A549 (cell line): ENCODE data around the gene PAEP. TPM values are rescaled to one million over a fixed set of nuclear protein-coding genes. Genes with fewer than 3 reads are reported as not detected.

Experiments used
- ATAC-seq, 2 experiments: fragments of 200-7000 bp in 1 of 2; fragments of >200 bp in 1 of 2; cut with Nextera tagmentation in 1 of 2; cut with Tn5 transposase in 1 of 2; 3 replicates each; pipeline versions ENCODE4 v1.8.0 to v1.9.1; 2018 to 2020; ENCODE audit warnings: mild to moderate bottlenecking in 1 of 2, moderate library complexity in 1 of 2
- CTCF ChIA-PET: fragments of 300-600 bp; sonication (Branson Sonifier 250); formaldehyde crosslinking; extraction: SDS; loops from one replicate; lab custom pipeline; 2021; ENCODE audit warnings: antibody characterized with exemption, inconsistent platforms; lab: Yijun Ruan, JAX
- POLR2A ChIA-PET: fragments of 350-600 bp; formaldehyde crosslinking; extraction: SDS; loops from one replicate; lab custom pipeline; 2021; ENCODE audit warnings: antibody characterized with exemption, inconsistent platforms; lab: Yijun Ruan, JAX
- DNase-seq, 2 experiments: peaks; one replicate each; pipeline versions ENCODE4 v3.0.0 to v3.0.0-alpha.2; 2011 to 2016; ENCODE audit warnings: low read depth in 1 of 2, low spot score in 1 of 2
- FAIRE-seq: peaks from 2 replicates; lab custom pipeline; 2011; peaks lifted over from hg19 to GRCh38; lab: Jason Lieb, UNC
- H3K27ac ChIP-seq, 2 experiments: fragments of >200 bp; sonication (Bioruptor Twin); formaldehyde crosslinking; 3 replicates each; pipeline ENCODE4 v1.5.1; 2016 to 2017
- H3K4me1 ChIP-seq: fragments of >200 bp; sonication (Bioruptor Twin); formaldehyde crosslinking; 3 replicates; pipeline ENCODE4 v1.6.1; 2016
- H3K4me2 ChIP-seq: fragments of >200 bp; sonication (Bioruptor Twin); formaldehyde crosslinking; 3 replicates; pipeline ENCODE4 v1.6.1; 2016
- H3K4me3 ChIP-seq: fragments of >200 bp; sonication (Bioruptor Twin); formaldehyde crosslinking; 3 replicates; pipeline ENCODE4 v1.5.1; 2016
- H3K9me3 ChIP-seq: fragments of >200 bp; sonication (Bioruptor Twin); formaldehyde crosslinking; 3 replicates; pipeline ENCODE4 v1.6.1; 2016
- CBX8 ChIP-seq: fragments of 200-600 bp; sonication (generic); IDR thresholded peaks from 2 replicates; pipeline ENCODE4 v1.6.1; 2016
- CHD4 ChIP-seq: fragments of 200-600 bp; sonication (generic); IDR thresholded peaks from 2 replicates; pipeline ENCODE4 v1.6.1; 2016; ENCODE audit warnings: antibody characterized with exemption, mild to moderate bottlenecking, borderline replicate concordance
- EHMT2 ChIP-seq: fragments of 200-600 bp; sonication (generic); IDR thresholded peaks from 2 replicates; pipeline ENCODE4 v1.6.1; 2016; ENCODE audit warnings: antibody characterized with exemption, low read depth, mild to moderate bottlenecking, moderate library complexity
- EP300 ChIP-seq, 2 experiments: fragments of >200 bp; sonication (Bioruptor Twin); formaldehyde crosslinking; IDR thresholded peaks; 2 replicates in 1 of 2; 3 replicates in 1 of 2; pipeline ENCODE4 v1.6.1; 2016 to 2017
- ESRRA ChIP-seq: fragments of 150-350 bp; IDR thresholded peaks from 2 replicates; pipeline ENCODE4 v1.6.1; 2014; ENCODE audit warnings: mild to moderate bottlenecking, low read length, borderline replicate concordance
- FOSL2 ChIP-seq, 2 experiments: fragments of 450-650 bp in 1 of 2; fragments of >200 bp in 1 of 2; sonication (Bioruptor Twin) in 1 of 2; formaldehyde crosslinking; IDR thresholded peaks; 2 replicates each; pipeline versions ENCODE4 v1.5.0 to v1.6.1; 2016 to 2020; ENCODE audit warnings: mild to moderate bottlenecking in 1 of 2, moderate library complexity in 1 of 2
- GATA3 ChIP-seq: IDR thresholded peaks from 2 replicates; pipeline ENCODE4 v1.6.1; 2012; ENCODE audit warnings: borderline replicate concordance
- HOXB5 ChIP-seq: fragments of 250-450 bp; sonication (Bioruptor Pico); IDR thresholded peaks from 2 replicates; pipeline ENCODE4 v1.5.0; 2020; ENCODE audit warnings: mild to moderate bottlenecking, moderate library complexity
- KDM1A ChIP-seq: fragments of 200-600 bp; sonication (generic); IDR thresholded peaks from 2 replicates; pipeline ENCODE4 v1.6.1; 2016; ENCODE audit warnings: low read depth, mild to moderate bottlenecking
- NFE2L2 ChIP-seq: fragments of 150-350 bp; conservative IDR thresholded peaks from 2 replicates; pipeline ENCODE4 v1.6.1; 2014; ENCODE audit warnings: low read length
- PHF8 ChIP-seq: fragments of 200-600 bp; sonication (generic); IDR thresholded peaks from 2 replicates; pipeline ENCODE4 v1.6.1; 2016; ENCODE audit warnings: low read depth, mild to moderate bottlenecking, antibody characterized with exemption, moderate library complexity, borderline replicate concordance
- RAD21 ChIP-seq, 2 experiments: fragments of >200 bp in 1 of 2; sonication (Bioruptor Twin) in 1 of 2; formaldehyde crosslinking in 1 of 2; IDR thresholded peaks in 1 of 2; conservative IDR thresholded peaks in 1 of 2; 2 replicates in 1 of 2; 3 replicates in 1 of 2; pipeline ENCODE4 v1.6.1; 2012 to 2018; ENCODE audit warnings: inconsistent platforms in 1 of 2
- RARB ChIP-seq: fragments of 250-450 bp; sonication (Bioruptor Pico); IDR thresholded peaks from 2 replicates; pipeline ENCODE4 v1.8.0; 2021; ENCODE audit warnings: mild to moderate bottlenecking, moderate library complexity
- TFCP2L1 ChIP-seq: fragments of 250-450 bp; sonication (Bioruptor Pico); IDR thresholded peaks from 2 replicates; pipeline ENCODE4 v1.5.0; 2021; ENCODE audit warnings: mild to moderate bottlenecking
- TP53 ChIP-seq: fragments of 250-450 bp; sonication (Bioruptor Pico); IDR thresholded peaks from 2 replicates; pipeline ENCODE4 v1.5.0; 2021; ENCODE audit warnings: mild to moderate bottlenecking, moderate library complexity
- ZC3H11A ChIP-seq: fragments of 450-650 bp; IDR thresholded peaks from 2 replicates; pipeline ENCODE4 v1.6.1; 2014; ENCODE audit warnings: antibody characterized with exemption, mild to moderate bottlenecking
- ZFP36 ChIP-seq: fragments of 450-650 bp; IDR thresholded peaks from 2 replicates; pipeline ENCODE4 v1.6.1; 2014; ENCODE audit warnings: borderline replicate concordance; ENCODE audit not compliant: partially characterized antibody
- ZSCAN20 ChIP-seq: fragments of 250-450 bp; sonication (Bioruptor Pico); IDR thresholded peaks from 2 replicates; pipeline ENCODE4 v1.8.0; 2022; ENCODE audit warnings: mild to moderate bottlenecking, moderate library complexity
- WGBS: methylation state at CpG from one replicate; pipeline ENCODE4 v1.1.6; 2017; ENCODE audit errors: missing lambda C conversion rate; 5-methylcytosine and 5-hydroxymethylcytosine counted together
- polyA plus RNA-seq, 4 experiments: library from polyadenylated mRNA; depleted of rRNA in 3 of 4; stranded (reverse); fragments of >200 nt; fragmentation: RNase III in 1 of 4; extraction: RNeasy Plus Mini Kit Qiagen cat#74134 plus additional on column Dnase treatment in 1 of 4; gene quantifications; 2 replicates in 3 of 4; 3 replicates in 1 of 4; pipeline ENCODE4 v1.2.3, GENCODE V29; 2011 to 2017
- TF ChIP-seq, protein P1 (sequence below): fragments of 250-450 bp; sonication (Bioruptor Pico); IDR thresholded peaks from 2 replicates; pipeline ENCODE4 v1.5.0; 2020; ENCODE audit warnings: low read depth, mild to moderate bottlenecking, moderate library complexity
- TF ChIP-seq, protein P2 (sequence below): fragments of 450-650 bp; IDR thresholded peaks from 2 replicates; pipeline ENCODE4 v1.6.1; 2014; ENCODE audit warnings: antibody characterized with exemption
- TF ChIP-seq, protein P3 (sequence below): fragments of >200 bp; sonication (Bioruptor Twin); formaldehyde crosslinking; IDR thresholded peaks from 3 replicates; pipeline ENCODE4 v1.6.1; 2016
- TF ChIP-seq, protein P4 (sequence below): IDR thresholded peaks from 2 replicates; pipeline ENCODE4 v1.6.1; 2012; ENCODE audit warnings: low read depth, borderline replicate concordance
- TF ChIP-seq, protein P5 (sequence below): fragments of >200 bp; sonication (Bioruptor Twin); formaldehyde crosslinking; IDR thresholded peaks from 2 replicates; pipeline ENCODE4 v1.6.1; 2016

PAEP gene
- polyA plus RNA-seq, 2 of the 4 experiments (the other 2 are of a cell fraction) = not detected

DNA sequence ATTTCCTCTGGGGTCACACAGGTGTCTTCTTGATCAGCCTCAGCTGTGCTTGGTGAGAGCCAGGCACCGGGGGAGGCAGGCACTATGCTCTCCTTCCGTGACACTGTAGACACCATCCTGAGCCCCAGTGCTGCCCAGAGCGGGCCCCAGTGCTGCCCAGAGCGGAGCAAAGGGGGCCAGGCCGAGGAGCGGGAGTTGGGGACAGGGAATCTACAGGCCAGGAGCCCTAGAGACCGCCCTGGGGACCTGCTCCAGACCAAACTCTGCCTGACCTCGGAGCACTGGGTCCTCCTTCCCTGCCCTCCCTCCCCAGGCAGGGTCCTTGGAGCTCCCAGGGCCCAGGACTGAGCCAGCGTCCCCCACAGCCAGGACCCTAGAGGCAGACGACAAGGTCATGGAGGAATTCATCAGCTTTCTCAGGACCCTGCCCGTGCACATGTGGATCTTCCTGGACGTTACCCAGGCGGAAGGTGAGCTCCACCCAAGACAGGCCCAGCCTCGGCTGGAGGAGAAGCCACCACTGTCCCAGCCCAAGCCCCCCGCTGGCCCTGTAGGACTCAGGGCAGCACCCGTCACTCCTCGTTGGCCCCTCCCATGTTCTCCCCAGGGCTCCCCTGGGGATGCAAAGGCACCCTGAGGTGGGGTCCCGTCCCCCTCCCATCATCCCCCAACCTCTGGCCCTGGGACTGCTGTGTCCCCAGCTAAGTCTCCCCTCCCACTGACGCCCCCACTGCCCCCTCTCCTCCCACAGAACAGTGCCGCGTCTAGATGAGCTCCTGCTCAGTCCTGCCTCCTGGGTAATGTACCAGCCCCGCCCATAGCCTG is 30.2 kb downstream of the PAEP start:
- no peak for DNase-seq
- Histone ChIP-seq H3K4me2 (no peak overlapping the region), H3K9me3 (no peaks in the 10 kb centered on the region), H3K4me1 (no peaks in the 10 kb centered on the region), H3K4me3 (no peak overlapping the region), H3K27ac (no peak overlapping the region)
- ChIA-PET POLR2A (no interaction called here), CTCF (interaction anchor here (1.0 to 2.8 kb wide), 2 partner anchors 10 to 13 kb away, joined by 4 to 21 read pairs; no protein-coding TSS in a partner anchor)
- no peak for TF ChIP-seq KDM1A
- no peak for TF ChIP-seq GATA3
- no peak for TF ChIP-seq CHD4
- TF ChIP-seq RAD21 (conservative IDR thresholded peaks at IDR 0.05 in 1 of 2, IDR thresholded peaks at IDR 0.05 in 1 of 2) = no peak
- no peak for TF ChIP-seq PHF8
- no peak for TF ChIP-seq ZFP36
- no peak for TF ChIP-seq NFE2L2
- no peak for TF ChIP-seq ZC3H11A
- no peak for TF ChIP-seq TFCP2L1 (CRISPR knock-in tag)
- no peak for TF ChIP-seq TP53 (CRISPR knock-in tag)
- no peak for TF ChIP-seq CBX8
- TF ChIP-seq, protein P1, sequence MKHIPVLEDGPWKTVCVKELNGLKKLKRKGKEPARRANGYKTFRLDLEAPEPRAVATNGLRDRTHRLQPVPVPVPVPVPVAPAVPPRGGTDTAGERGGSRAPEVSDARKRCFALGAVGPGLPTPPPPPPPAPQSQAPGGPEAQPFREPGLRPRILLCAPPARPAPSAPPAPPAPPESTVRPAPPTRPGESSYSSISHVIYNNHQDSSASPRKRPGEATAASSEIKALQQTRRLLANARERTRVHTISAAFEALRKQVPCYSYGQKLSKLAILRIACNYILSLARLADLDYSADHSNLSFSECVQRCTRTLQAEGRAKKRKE (CRISPR knock-in tag) = no peak
- TF ChIP-seq, protein P2, sequence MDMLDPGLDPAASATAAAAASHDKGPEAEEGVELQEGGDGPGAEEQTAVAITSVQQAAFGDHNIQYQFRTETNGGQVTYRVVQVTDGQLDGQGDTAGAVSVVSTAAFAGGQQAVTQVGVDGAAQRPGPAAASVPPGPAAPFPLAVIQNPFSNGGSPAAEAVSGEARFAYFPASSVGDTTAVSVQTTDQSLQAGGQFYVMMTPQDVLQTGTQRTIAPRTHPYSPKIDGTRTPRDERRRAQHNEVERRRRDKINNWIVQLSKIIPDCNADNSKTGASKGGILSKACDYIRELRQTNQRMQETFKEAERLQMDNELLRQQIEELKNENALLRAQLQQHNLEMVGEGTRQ = no peak
- no peak; a peak in 1 of 6 replicates for ATAC-seq
- 36% methylated on average over 10 of the region's 22 CpGs for WGBS
- no peak for FAIRE-seq

DNA sequence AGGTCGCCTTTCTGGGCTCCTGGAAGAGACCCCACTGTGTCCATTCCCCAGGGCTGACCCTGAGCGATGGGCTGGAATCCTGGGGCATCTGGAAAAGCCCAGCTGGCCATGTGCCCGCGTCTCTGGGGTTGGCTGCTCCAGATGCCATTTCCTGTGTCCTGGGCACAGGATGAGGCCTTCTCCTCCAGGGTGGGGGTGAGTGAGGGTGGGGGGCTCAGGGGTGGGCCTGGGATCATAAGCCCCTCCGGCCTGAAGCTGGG is 30.7 kb downstream of the PAEP start:
- H3K27ac ChIP-seq = no peak overlapping the region
- H3K4me2 ChIP-seq = no peak overlapping the region
- CTCF ChIA-PET = interaction anchor here (1.0 to 2.8 kb wide), 2 partner anchors 10 to 12 kb away, joined by 4 to 21 read pairs; no protein-coding TSS in a partner anchor
- WGBS = no CpG with 5 or more reads among the region's 5 CpGs
- FAIRE-seq (no peak), DNase-seq (no peak), ATAC-seq (no peak)
- no peak for TF ChIP-seq EP300 (IDR thresholded peaks at IDR 0.05)
- no peaks in the 10 kb centered on the region for H3K9me3 ChIP-seq
- H3K4me1 ChIP-seq = no peaks in the 10 kb centered on the region
- POLR2A ChIA-PET = no interaction called here
- H3K4me3 ChIP-seq = no peak overlapping the region

DNA sequence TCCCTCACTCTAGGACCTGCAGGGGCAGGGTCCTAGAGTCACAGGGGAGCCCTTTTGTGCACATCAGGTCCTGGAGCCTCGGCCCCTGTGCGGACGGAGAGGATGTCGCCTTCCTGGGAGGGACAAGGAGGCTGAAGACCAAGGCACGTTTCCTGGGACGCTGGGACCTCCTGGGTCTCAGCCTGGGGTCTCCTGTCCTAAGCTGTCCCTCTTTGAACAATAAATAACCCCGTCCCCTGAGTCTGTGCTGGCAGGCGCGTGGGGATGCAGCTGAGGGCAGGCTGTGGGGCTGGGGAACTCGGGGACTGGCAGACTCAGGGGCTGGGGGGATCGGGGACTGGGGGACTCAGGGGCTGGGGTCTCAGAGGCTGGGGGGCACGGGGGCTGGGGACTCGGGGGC is 31.1 kb downstream of the PAEP start:
- CTCF ChIA-PET = interaction anchor here (0.6 to 2.8 kb wide), 2 partner anchors 9 to 37 kb away, joined by 3 to 21 read pairs; no protein-coding TSS in a partner anchor
- Histone ChIP-seq H3K4me1 (no peaks in the 10 kb centered on the region), H3K9me3 (no peaks in the 10 kb centered on the region), H3K4me3 (no peak overlapping the region), H3K27ac (no peak overlapping the region), H3K4me2 (no peak overlapping the region)
- FAIRE-seq = no peak
- 39% methylated on average over 6 of the region's 13 CpGs for WGBS
- POLR2A ChIA-PET = no interaction called here
- ATAC-seq = no peak
- no peak for DNase-seq
- no peak for TF ChIP-seq RARB (CRISPR knock-in tag)
- TF ChIP-seq, protein P3, sequence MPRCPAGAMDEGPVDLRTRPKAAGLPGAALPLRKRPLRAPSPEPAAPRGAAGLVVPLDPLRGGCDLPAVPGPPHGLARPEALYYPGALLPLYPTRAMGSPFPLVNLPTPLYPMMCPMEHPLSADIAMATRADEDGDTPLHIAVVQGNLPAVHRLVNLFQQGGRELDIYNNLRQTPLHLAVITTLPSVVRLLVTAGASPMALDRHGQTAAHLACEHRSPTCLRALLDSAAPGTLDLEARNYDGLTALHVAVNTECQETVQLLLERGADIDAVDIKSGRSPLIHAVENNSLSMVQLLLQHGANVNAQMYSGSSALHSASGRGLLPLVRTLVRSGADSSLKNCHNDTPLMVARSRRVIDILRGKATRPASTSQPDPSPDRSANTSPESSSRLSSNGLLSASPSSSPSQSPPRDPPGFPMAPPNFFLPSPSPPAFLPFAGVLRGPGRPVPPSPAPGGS = no peak
- no peak for TF ChIP-seq ESRRA
- no peak for TF ChIP-seq EHMT2
- TF ChIP-seq CHD4 = no peak
- TF ChIP-seq HOXB5 = no peak
- TF ChIP-seq, protein P4, sequence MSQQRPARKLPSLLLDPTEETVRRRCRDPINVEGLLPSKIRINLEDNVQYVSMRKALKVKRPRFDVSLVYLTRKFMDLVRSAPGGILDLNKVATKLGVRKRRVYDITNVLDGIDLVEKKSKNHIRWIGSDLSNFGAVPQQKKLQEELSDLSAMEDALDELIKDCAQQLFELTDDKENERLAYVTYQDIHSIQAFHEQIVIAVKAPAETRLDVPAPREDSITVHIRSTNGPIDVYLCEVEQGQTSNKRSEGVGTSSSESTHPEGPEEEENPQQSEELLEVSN = no peak
- TF ChIP-seq ZSCAN20 (CRISPR knock-in tag) = no peak
- TF ChIP-seq FOSL2 (IDR thresholded peaks at IDR 0.05) = no peak
- no peak for TF ChIP-seq FOSL2 (CRISPR knock-in tag; IDR thresholded peaks at IDR 0.05)
- TF ChIP-seq, protein P5, sequence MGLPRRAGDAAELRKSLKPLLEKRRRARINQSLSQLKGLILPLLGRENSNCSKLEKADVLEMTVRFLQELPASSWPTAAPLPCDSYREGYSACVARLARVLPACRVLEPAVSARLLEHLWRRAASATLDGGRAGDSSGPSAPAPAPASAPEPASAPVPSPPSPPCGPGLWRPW = no peak
- TF ChIP-seq, all 56 proteins: peak for 0
